GM18858 (cell line): Measurements from ENCODE around the gene NPFF.
A peak's percentile ranks its signal among the peaks of the same experiment; 100 is the strongest.
"Not testable (repeated sequence)": the region's sequence is repeated elsewhere in the genome, so short reads cannot be mapped to it uniquely, and the experiment has no call there.

Source experiments
- ATAC-seq: cut with Tn5 transposase; IDR thresholded peaks from one replicate; pipeline ENCODE4 v1.9.1; 2021; ENCODE audit not compliant: unreplicated experiment

The NPFF gene

DNA sequence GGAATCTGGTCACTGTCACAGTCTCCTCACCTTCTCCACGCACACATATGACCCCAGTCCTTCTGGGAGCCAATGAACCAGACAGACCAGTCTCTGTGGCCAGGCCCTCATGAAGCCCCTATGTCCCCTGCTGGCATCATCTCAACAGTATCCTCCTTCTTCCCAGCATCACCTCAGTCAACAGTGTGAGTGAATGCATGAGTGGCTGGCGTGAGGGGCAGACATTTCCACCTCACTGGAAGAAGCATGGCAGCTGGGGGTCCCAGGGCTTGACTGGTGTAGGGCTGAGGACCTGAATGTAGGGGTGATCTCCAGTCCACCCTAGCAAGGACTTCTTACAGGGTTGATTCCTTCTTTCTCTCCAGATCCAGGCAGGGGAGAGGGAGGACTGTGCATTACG, 9.8 kb downstream of the NPFF start:
- ATAC-seq: no peak

DNA sequence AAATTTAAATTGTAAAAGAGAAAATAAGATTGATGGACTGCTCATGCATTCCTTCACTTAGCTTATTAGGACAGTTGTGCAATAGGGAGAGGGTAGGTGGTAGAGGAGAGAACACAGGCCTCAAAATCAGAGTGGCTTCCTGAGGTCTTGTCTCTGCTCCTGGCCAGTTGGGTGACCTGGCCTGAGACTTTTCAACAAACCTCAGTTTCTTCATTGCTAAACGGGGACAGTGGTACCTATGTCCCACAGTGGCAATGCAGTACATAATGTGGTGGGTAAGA, 10.6 kb downstream of the NPFF start:
- ATAC-seq: no peak

DNA sequence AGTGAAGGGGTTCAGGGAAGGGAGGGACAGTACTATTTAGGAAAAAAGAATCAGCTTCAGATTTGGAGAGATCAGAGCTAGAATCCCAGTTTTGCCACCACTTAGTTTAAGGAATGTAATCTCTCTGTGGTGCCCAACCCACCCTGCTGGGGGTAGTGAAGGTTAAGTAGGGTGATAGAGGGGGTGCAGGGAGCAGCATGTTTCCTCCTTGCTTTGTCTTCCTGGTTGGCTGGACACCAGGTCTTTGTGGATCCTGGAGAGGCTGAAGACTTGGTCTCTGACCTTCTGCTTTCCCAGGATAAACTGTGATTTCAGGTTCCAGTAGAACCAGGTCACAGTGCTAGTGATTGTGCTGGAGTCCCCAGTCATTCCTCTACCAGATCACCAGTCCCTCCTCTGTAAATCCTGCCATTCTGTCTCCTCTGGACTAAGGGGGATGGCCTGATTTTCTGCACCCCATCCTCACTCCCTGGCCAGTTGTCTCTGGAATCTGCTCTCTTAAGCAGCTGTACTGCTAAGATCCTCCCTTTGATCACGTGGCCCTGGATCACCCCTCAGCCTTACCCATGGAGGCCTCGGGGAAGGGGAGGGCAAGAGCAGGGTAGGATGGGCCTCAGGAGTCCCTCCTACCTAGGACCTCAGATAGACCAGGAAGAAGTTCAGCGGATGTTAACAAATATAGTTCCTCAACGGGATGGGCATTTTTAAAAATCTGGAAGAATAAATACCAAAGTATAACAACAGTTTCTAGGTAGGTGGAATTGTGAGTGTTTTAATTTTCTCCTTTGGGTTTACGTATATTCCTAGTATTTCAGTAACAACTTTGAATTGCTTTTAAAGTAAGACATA, 11.2 kb downstream of the NPFF start:
- no peak for ATAC-seq

DNA sequence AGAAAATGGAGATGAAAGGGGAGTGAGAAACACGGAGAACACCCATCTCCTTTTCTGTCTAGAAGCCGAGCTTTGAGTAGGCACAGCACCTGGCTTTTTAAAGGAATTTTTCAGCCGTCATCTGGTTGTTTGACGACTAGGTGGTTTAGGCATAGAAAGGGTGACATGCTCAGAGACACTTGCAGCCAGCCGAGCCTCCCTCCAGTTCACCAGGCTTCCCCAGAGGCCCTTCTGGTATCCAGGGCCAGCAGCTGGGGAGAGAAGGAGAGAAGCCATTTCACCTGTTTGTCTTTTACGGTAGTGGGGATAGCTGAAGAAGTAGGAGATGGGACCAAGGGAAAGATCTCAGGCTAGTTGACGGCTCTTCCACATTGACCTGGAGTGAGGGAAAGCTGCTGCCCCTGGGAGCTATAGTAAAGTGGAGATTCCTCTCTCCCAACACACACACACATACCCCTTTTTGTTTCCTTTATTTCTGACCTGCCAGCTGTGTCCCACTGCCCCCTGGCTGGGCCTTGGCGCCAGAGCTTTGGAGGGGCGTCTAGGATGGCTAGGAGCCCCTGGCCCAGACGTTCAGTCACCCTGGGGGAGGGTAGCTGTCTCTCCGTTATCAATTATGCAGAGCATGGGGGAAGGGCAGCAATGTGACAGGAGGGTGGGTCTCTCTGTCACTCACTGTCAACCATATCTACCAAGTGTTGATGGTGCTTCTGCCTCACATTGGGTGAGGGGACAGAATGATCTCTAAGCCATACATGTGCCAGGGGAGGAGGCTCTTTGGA, 13.5 kb downstream of the NPFF start:
- no peak for ATAC-seq

DNA sequence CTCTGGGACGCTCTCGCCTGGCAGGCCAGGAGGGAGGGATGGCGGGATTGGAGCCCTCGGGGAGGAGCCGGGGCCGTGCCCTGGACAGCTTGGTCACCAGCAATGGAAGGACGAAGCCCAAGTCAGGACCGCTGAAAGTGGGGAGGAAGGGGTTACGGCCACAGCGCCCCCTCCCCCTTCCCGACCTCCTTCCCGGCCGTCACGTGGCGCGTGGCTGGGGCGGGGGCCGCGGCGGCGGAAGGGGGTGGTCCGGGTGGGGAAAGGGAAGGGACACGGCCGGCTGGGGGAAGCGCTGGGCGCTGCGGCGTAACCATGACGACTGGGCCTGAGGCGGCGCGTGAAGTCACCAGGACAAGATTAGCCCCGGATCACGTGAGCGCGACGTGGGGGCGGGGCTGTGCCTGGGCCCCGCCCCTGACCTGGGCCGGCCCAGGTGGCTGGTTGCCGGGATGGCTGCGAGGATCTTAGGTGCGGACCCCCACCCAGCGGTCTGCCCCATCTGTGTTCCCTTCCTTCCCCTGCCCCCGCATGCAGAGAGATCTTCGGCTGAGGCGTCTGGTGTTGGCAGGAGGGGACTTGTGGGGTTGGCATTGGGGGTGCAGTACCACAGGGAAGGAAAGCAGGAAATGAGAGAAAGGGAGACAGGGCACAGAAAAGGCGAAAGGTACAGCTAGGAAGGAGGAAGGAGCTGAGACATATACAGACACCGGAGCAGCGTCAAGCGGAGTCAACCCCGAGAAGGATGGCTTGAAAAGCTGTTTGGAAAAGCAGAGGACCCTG, 14.3 kb downstream of the NPFF start:
- peak; percentile 82 for ATAC-seq

DNA sequence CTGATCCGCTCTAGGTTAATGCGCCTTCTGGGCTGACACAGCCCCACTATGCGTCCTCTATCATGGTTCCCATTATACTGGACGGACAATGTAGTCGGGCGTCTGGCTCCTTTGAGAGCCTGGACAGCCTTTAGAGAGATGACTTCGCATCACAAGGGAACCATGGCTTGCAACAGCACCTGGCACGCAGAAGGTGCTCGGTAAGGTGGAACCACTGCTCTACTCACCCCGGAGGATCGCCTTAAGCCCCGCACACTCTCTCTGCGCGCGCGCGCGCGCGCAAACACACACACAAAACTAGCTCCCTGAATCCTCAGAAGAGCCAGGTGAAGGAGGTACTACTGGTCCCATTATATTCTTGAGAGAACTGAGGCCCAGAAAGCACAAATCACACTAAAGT, 15.1 kb downstream of the NPFF start:
- ATAC-seq: no peak

DNA sequence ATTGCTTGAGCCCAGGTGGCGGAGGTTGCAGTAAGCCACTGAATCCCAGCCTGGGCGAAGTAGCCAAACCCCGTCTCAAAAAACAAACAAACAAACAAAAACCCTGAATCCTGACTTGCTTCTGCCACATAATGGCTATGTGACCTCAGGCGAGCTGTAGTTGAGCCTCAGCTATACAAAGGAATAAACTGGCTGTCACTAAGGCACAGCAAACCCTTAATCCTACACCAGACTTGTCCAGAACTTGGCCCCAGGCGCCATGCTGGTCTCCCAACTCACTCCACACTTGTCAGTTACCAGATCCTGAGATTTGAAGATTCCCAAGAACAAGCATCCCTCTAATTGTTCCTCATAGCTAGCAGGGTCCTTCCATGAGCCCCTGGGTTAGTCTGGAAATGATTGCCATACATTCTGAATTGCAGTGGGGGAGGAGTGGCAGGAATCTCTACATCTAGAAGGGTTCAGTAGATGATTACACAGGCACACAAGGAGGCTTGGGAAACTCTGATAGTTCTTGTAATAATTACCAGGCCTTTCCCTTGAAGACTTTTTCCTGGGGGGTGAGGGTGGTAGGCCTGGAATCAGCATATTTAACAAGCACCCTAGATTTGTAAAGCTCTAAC, 17.9 kb downstream of the NPFF start:
- ATAC-seq: no peak

DNA sequence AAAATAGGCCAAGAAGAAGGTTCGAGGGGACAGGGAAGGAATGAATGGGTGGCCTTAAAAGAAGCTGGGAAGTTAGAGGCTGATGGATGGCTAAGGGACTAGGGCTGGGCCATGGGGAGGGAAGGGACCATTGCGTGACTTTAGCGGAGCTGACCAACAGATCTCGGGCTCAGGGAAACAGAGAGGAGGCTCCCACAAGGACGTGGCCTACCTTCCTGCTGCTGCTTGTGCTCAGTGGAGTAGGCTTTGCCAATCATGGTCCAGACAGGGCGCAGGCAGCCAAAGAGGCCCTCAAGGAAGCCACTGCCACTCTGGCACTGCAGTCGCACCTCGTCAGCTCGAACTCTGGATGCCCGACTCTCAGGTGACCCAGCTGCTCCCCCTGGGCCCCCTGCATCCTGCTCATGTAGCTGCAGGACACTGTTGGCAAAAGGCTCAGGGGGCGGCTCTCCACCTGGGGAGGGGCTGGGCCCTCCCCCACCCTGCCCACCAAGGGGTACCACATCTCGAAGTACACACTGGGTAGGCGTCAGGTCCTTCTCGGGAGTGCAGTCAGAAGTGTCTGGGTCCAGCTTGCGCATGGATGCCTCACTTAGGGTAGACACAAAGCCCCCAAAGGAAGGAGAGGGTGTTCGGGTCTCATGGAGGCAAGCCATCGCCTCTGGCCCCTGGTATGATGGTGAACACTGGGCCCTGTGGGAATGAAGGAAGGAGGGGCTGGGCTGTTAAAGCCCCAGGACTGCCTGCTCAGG, 20.4 kb downstream of the NPFF start:
- ATAC-seq: no peak

- ATAC-seq: no peak
These were observed 21.1 kb downstream of the NPFF start for GRCh38 chr12:53485955-53486735.

- ATAC-seq: no peak
These were observed 22.4 kb downstream of the NPFF start for GRCh38 chr12:53484686-53485575.

DNA sequence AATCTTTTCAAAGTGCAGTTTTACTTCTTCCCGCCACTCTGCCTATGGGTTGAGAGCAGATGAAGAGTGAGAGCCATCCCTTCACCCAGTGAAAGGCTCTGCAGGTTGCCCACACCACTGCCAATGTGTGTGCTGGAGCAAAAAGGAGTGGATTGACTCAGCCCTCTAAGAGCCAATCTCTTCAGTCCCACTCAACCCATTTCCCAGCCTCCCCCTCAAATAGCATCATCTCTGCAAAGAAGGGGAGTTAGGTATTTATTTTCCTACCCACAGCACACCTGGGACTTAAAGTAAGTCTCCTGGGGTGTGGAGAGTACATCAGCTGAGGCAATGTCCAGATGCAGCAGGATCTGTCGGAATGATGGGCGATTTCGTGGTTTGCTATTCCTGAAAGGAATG, 23.3 kb downstream of the NPFF start:
- ATAC-seq: no peak

DNA sequence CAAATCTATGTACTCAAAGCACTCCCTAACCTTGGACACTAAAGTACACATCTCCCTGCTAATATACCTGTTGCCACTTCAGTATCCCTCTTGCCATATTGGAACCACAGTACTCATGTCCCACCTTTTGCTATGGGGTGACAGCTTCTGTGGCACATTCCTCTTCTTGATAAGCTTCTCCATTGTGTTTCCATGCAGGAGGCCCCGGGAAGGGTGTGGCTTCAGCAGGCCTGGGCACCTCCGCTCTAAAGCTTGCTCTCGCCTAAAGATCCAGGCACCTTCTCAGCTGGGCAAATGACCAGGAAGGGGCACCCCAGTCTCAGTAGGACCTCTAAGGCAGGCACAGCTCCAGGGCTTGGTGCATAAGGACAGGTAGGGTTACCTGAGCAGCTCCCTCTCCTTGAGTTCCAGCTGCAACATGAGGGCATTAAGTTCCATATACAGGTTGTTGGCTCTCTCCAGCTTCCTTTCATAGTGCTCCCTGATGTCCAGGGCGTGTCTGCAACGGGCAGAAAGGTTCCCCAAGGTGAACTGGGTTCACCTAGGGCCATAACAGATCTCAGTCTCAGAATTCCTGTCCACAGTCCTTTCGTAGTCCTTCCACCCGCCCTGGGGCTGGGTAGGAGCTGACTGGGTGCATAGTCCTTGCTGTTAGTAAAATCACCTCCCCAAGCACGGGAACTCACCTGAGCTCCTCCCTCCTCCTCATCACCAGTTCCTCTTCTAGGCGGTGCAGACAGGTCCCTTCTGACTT, 23.9 kb downstream of the NPFF start:
- no peak for ATAC-seq

DNA sequence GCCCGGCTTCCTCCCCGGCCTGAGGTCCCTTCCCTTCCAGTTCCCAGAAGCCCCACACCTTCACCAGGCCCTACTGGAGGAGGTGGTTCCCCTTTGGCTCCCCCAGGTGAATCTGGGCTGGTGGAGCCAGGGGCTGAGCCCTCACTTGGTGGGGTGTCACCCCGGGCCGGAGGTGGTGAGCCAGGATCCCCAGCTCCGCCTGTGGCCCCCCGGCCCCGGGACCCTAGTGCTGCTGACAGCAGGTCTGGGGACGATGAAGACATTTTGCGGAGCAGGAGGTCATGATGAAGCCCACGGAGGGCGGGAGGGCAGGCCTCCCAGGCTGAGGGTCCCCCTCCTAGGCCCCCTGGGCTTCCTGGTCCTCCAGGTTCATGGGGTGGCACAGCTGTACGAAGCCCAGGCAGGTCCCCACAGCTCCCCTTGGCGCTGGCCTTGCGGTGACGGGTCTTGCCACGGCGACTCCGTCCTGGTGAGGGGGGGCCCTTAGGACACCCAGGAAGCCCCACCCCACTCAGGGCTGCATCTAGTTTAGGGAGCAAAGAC, 24.6 kb downstream of the NPFF start:
- ATAC-seq: no peak

GRCh38 chr12:53481939-53482586, 25.2 kb downstream of the NPFF start:
- no peak for ATAC-seq

GRCh38 chr12:53481458-53481857, 25.8 kb downstream of the NPFF start:
- ATAC-seq: not testable (repeated sequence)

GRCh38 chr12:53480491-53481442, 26.5 kb downstream of the NPFF start:
- ATAC-seq: no peak
